ENCODE results near the gene SMAD1.
"Not testable (repeated sequence)": the region's sequence is repeated elsewhere in the genome, so short reads cannot be mapped to it uniquely, and the experiment has no call there.

SMAD1 gene

DNA sequence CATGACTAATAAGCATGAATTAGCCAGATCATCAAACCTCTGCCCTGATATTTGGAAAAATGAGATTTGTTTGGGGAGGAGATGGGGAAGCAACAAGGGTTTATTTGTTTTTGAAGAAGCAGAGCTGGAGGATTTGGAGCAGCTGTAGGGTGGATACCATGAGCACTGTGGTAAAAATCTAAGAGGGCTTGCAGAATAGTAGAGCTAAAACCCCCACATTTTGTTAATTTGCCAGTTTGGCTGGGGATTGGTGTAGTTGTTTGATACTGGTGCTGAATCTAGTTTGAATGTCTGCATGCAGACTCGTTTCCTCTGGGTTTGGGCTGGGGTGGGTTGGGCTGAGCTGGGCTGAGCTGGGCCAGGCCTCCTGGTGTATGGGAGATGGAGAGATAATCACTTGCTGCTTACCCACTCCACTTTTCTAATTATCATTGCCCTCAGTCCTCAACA, 43.7 kb downstream of the SMAD1 start:
- Histone ChIP-seq H3K27me3 (ENCODE audit: control insufficient read depth in 1 of 2, insufficient read depth in 2 of 2, low read length in 2 of 2) (no peaks in the 10 kb centered on the region), H3K27ac (ENCODE audit: low read length) (no peak overlapping the region), H3K9ac (ENCODE audit: low read length in 2 of 2) (no peak overlapping the region), H3K9me3 (ENCODE audit: control insufficient read depth in 2 of 2, low read length in 2 of 2) (no peaks in the 10 kb centered on the region), H3K36me3 (ENCODE audit: control insufficient read depth in 2 of 2, insufficient read depth in 2 of 2, low read length in 2 of 2) (no peaks in the 10 kb centered on the region), H3K4me3 (ENCODE audit: low read length in 2 of 2) (no peak overlapping the region), H3K4me1 (ENCODE audit: control insufficient read depth, insufficient read depth, low read length) (peaks cover 5% of the 10 kb centered on the region)

GRCh38 chr4:145527773-145528172, 46.1 kb downstream of the SMAD1 start:
- Histone ChIP-seq H3K27ac (ENCODE audit: low read length) (no peak overlapping the region), H3K9me3 (ENCODE audit: control insufficient read depth in 2 of 2, low read length in 2 of 2) (no peaks in the 10 kb centered on the region), H3K4me1 (ENCODE audit: control insufficient read depth, insufficient read depth, low read length) (peaks cover 5% of the 10 kb centered on the region), H3K36me3 (ENCODE audit: control insufficient read depth in 2 of 2, insufficient read depth in 2 of 2, low read length in 2 of 2) (no peaks in the 10 kb centered on the region), H3K27me3 (ENCODE audit: control insufficient read depth in 1 of 2, insufficient read depth in 2 of 2, low read length in 2 of 2) (no peaks in the 10 kb centered on the region), H3K4me3 (ENCODE audit: low read length in 2 of 2) (no peak overlapping the region), H3K9ac (ENCODE audit: low read length in 2 of 2) (no peak overlapping the region)

GRCh38 chr4:145528601-145529000, 46.9 kb downstream of the SMAD1 start:
- no peaks in the 10 kb centered on the region for H3K9me3 ChIP-seq (ENCODE audit: control insufficient read depth in 2 of 2, low read length in 2 of 2)
- H3K27me3 ChIP-seq (ENCODE audit: control insufficient read depth in 1 of 2, insufficient read depth in 2 of 2, low read length in 2 of 2): no peaks in the 10 kb centered on the region
- peaks cover 5% of the 10 kb centered on the region for H3K4me1 ChIP-seq (ENCODE audit: control insufficient read depth, insufficient read depth, low read length)

GRCh38 chr4:145530189-145530588, 48.5 kb downstream of the SMAD1 start:
- Histone ChIP-seq H3K4me1 (ENCODE audit: control insufficient read depth, insufficient read depth, low read length) (peaks cover 5% of the 10 kb centered on the region), H3K9me3 (ENCODE audit: control insufficient read depth in 2 of 2, low read length in 2 of 2) (no peaks in the 10 kb centered on the region), H3K27me3 (ENCODE audit: control insufficient read depth in 1 of 2, insufficient read depth in 2 of 2, low read length in 2 of 2) (no peaks in the 10 kb centered on the region), H3K27ac (ENCODE audit: low read length) (no peak overlapping the region), H3K36me3 (ENCODE audit: control insufficient read depth in 2 of 2, insufficient read depth in 2 of 2, low read length in 2 of 2) (no peaks in the 10 kb centered on the region), H3K9ac (ENCODE audit: low read length in 2 of 2) (no peak overlapping the region), H3K4me3 (ENCODE audit: low read length in 2 of 2) (no peak overlapping the region)

More at GRCh38 chr4:145528601-145529000, 46.9 kb downstream of the SMAD1 start:
- no peak overlapping the region for H3K4me3 ChIP-seq (ENCODE audit: low read length in 2 of 2)
- H3K36me3 ChIP-seq (ENCODE audit: control insufficient read depth in 2 of 2, insufficient read depth in 2 of 2, low read length in 2 of 2): no peaks in the 10 kb centered on the region
- no peak overlapping the region for H3K27ac ChIP-seq (ENCODE audit: low read length)
- no peak overlapping the region for H3K9ac ChIP-seq (ENCODE audit: low read length in 2 of 2)

- Histone ChIP-seq H3K9ac (ENCODE audit: low read length in 2 of 2) (no peak overlapping the region), H3K36me3 (ENCODE audit: control insufficient read depth in 2 of 2, insufficient read depth in 2 of 2, low read length in 2 of 2) (no peaks in the 10 kb centered on the region), H3K9me3 (ENCODE audit: control insufficient read depth in 2 of 2, low read length in 2 of 2) (no peaks in the 10 kb centered on the region), H3K27ac (ENCODE audit: low read length) (no peak overlapping the region), H3K4me1 (ENCODE audit: control insufficient read depth, insufficient read depth, low read length) (peaks cover under 1% of the 10 kb centered on the region), H3K4me3 (ENCODE audit: low read length in 2 of 2) (no peak overlapping the region), H3K27me3 (ENCODE audit: control insufficient read depth in 1 of 2, insufficient read depth in 2 of 2, low read length in 2 of 2) (no peaks in the 10 kb centered on the region)
These were observed 49.0 kb downstream of the SMAD1 start for GRCh38 chr4:145530662-145531061.

GRCh38 chr4:145531223-145531622, 49.6 kb downstream of the SMAD1 start:
- H3K27ac ChIP-seq (ENCODE audit: low read length): no peak overlapping the region
- no peak overlapping the region for H3K4me3 ChIP-seq (ENCODE audit: low read length in 2 of 2)
- no peaks in the 10 kb centered on the region for H3K4me1 ChIP-seq (ENCODE audit: control insufficient read depth, insufficient read depth, low read length)
- H3K9ac ChIP-seq (ENCODE audit: low read length in 2 of 2): no peak overlapping the region
- no peaks in the 10 kb centered on the region for H3K27me3 ChIP-seq (ENCODE audit: control insufficient read depth in 1 of 2, insufficient read depth in 2 of 2, low read length in 2 of 2)
- no peaks in the 10 kb centered on the region for H3K9me3 ChIP-seq (ENCODE audit: control insufficient read depth in 2 of 2, low read length in 2 of 2)
- no peaks in the 10 kb centered on the region for H3K36me3 ChIP-seq (ENCODE audit: control insufficient read depth in 2 of 2, insufficient read depth in 2 of 2, low read length in 2 of 2)

- Histone ChIP-seq H3K4me1 (ENCODE audit: control insufficient read depth, insufficient read depth, low read length) (no peaks in the 10 kb centered on the region), H3K36me3 (ENCODE audit: control insufficient read depth in 2 of 2, insufficient read depth in 2 of 2, low read length in 2 of 2) (no peaks in the 10 kb centered on the region), H3K9ac (ENCODE audit: low read length in 2 of 2) (no peak overlapping the region), H3K27me3 (ENCODE audit: control insufficient read depth in 1 of 2, insufficient read depth in 2 of 2, low read length in 2 of 2) (no peaks in the 10 kb centered on the region), H3K27ac (ENCODE audit: low read length) (no peak overlapping the region), H3K9me3 (ENCODE audit: control insufficient read depth in 2 of 2, low read length in 2 of 2) (no peaks in the 10 kb centered on the region), H3K4me3 (ENCODE audit: low read length in 2 of 2) (no peak overlapping the region)
These were observed 50.2 kb downstream of the SMAD1 start for GRCh38 chr4:145531859-145532258.

DNA sequence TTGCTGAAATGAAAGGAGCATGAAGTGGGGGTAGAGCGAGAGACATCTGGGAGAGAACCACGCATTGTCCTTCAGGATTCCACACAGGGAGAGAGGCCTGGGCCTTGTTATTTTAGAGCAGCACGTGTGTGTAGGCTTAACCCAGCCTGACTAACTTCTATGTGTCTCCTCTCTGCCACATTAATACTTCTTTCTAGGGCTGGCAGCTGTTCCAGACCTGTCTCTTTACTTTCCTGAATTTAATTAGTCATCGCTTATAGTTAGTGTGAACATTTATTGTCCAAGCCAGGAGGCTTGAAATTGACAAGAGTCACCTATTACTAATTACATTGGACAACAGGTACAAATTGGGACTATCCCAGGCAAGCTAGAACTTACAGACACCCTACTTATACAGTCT, 51.3 kb downstream of the SMAD1 start:
- H3K9ac ChIP-seq (ENCODE audit: low read length in 2 of 2): no peak overlapping the region

DNA sequence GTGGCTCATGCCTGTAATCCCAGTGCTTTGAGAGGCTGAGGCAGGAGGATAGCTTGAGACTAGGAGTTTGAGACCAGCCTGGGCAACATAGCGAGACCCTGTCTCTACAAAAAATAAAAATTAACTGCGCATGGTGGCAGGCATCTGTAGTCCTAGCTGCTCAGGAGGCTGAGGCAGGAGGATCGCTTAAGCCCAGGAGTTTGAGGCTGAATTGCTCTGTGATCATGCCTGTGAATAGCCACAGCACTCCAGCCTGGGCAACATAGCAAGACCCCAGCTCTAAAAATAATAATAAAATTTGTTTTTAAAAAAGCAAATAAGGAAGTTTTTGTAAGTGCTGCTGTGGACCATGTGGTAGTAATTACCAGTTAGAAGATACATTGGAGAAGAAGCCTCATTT, 51.8 kb downstream of the SMAD1 start:
- not testable (repeated sequence) for H3K27ac ChIP-seq (ENCODE audit: low read length); H3K36me3 ChIP-seq (ENCODE audit: control insufficient read depth in 2 of 2, insufficient read depth in 2 of 2, low read length in 2 of 2); H3K27me3 ChIP-seq (ENCODE audit: control insufficient read depth in 1 of 2, insufficient read depth in 2 of 2, low read length in 2 of 2); H3K9ac ChIP-seq (ENCODE audit: low read length in 2 of 2); H3K4me1 ChIP-seq (ENCODE audit: control insufficient read depth, insufficient read depth, low read length); H3K4me3 ChIP-seq (ENCODE audit: low read length in 2 of 2); H3K9me3 ChIP-seq (ENCODE audit: control insufficient read depth in 2 of 2, low read length in 2 of 2)

More for the DNA sequence above, 51.3 kb downstream of the SMAD1 start:
- H3K27me3 ChIP-seq (ENCODE audit: control insufficient read depth in 1 of 2, insufficient read depth in 2 of 2, low read length in 2 of 2): no peaks in the 10 kb centered on the region
- no peak overlapping the region for H3K27ac ChIP-seq (ENCODE audit: low read length)
- no peaks in the 10 kb centered on the region for H3K9me3 ChIP-seq (ENCODE audit: control insufficient read depth in 2 of 2, low read length in 2 of 2)
- H3K4me3 ChIP-seq (ENCODE audit: low read length in 2 of 2): no peak overlapping the region
- no peaks in the 10 kb centered on the region for H3K36me3 ChIP-seq (ENCODE audit: control insufficient read depth in 2 of 2, insufficient read depth in 2 of 2, low read length in 2 of 2)
- no peaks in the 10 kb centered on the region for H3K4me1 ChIP-seq (ENCODE audit: control insufficient read depth, insufficient read depth, low read length)

DNA sequence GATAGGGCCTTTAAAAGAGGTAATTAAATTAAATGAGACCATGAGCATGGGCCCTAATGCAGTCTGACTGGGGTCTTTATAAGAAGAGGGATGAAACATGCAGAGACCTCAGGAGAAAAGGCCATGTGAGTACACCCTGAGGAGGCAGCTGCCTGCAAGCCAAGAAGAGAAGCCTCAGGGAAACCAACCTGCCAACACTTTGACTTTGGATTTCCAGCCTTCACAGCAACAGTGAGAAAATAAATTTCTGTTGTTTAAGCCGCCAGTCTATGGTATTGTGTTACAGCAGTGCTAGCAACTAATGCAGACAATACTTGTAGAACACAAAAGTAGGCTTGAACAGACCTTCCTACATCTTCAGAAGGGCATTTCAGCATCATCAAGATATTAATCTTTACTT, 52.3 kb downstream of the SMAD1 start:
- no peaks in the 10 kb centered on the region for H3K27me3 ChIP-seq (ENCODE audit: control insufficient read depth in 1 of 2, insufficient read depth in 2 of 2, low read length in 2 of 2)
- no peak overlapping the region for H3K4me3 ChIP-seq (ENCODE audit: low read length in 2 of 2)
- no peaks in the 10 kb centered on the region for H3K9me3 ChIP-seq (ENCODE audit: control insufficient read depth in 2 of 2, low read length in 2 of 2)
- H3K4me1 ChIP-seq (ENCODE audit: control insufficient read depth, insufficient read depth, low read length): no peaks in the 10 kb centered on the region
- H3K36me3 ChIP-seq (ENCODE audit: control insufficient read depth in 2 of 2, insufficient read depth in 2 of 2, low read length in 2 of 2): no peaks in the 10 kb centered on the region
- H3K27ac ChIP-seq (ENCODE audit: low read length): no peak overlapping the region
- H3K9ac ChIP-seq (ENCODE audit: low read length in 2 of 2): no peak overlapping the region

DNA sequence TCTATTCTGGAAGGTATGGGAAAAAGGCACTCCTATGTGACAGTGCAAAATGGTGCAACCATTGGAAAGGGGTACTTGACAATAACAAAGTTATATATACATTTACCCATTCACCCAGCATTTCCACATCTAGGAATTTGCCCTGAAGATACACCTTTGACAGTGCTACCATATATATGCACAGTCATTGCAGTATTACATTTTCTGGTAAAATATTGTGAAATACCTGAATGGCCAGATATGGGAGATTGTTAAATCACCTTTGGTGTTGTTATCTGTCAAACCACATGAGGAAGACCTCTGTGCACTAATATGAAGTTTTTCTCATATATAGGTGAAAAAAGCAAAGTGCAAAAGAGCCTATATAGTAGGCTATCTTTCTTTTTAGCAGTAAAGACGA, 53.5 kb downstream of the SMAD1 start:
- H3K27ac ChIP-seq (ENCODE audit: low read length): no peak overlapping the region
- H3K4me1 ChIP-seq (ENCODE audit: control insufficient read depth, insufficient read depth, low read length): no peaks in the 10 kb centered on the region
- H3K36me3 ChIP-seq (ENCODE audit: control insufficient read depth in 2 of 2, insufficient read depth in 2 of 2, low read length in 2 of 2): peaks cover 3 to 4% of the 10 kb centered on the region in 2 donors
- no peaks in the 10 kb centered on the region for H3K27me3 ChIP-seq (ENCODE audit: control insufficient read depth in 1 of 2, insufficient read depth in 2 of 2, low read length in 2 of 2)
- H3K4me3 ChIP-seq (ENCODE audit: low read length in 2 of 2): no peak overlapping the region
- H3K9ac ChIP-seq (ENCODE audit: low read length in 2 of 2): no peak overlapping the region
- H3K9me3 ChIP-seq (ENCODE audit: control insufficient read depth in 2 of 2, low read length in 2 of 2): no peaks in the 10 kb centered on the region

Measured in stomach smooth muscle (tissue), 2 donors.